Measurements from ENCODE around the gene SLC22A2. TPM values are rescaled to one million over a fixed set of nuclear protein-coding genes. Genes with fewer than 3 reads are reported as not detected.

SLC22A2 gene
- polyA plus RNA-seq, 3 donors: not detected

DNA sequence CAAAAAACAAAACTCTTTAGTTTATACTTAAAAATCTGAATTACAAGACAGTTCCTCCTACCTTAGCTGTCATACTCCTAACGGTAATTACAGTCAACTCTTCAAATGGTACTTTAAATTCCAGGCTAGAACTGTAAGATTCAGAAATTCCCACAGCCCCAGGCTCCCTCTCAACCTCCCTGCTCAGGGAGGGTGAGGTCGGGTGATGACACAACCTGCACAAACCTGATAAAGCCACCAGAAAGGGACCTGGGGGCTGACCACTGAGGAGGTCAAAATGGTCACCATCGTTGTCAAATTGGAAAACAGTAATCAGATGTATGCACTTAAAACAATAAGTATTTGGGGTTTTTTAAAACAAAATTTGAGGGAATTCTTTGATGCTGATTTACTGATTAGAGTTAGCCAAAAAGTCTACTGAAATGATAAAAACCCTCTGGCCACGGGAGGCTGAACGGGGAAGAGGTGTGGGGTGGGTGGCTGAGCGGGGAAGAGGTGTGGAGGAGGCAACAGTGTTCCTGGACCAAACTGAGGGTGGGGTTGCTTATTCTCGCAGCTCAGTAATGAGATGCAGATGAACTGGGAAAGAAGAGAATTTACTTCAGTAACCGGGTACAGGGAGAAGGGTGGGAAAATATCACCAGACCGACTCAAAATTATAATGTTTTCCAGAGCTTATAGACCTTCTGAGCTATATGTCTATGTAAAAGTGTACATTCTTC, 84.7 kb downstream of the SLC22A2 start:
- DNase-seq: no peak
- 88% methylated on average over 3 of the region's 9 CpGs for WGBS (ENCODE audit: insufficient coverage)
- no peaks in the 10 kb centered on the region for H3K36me3 Mint-ChIP-seq
- TF ChIP-seq, protein P1, sequence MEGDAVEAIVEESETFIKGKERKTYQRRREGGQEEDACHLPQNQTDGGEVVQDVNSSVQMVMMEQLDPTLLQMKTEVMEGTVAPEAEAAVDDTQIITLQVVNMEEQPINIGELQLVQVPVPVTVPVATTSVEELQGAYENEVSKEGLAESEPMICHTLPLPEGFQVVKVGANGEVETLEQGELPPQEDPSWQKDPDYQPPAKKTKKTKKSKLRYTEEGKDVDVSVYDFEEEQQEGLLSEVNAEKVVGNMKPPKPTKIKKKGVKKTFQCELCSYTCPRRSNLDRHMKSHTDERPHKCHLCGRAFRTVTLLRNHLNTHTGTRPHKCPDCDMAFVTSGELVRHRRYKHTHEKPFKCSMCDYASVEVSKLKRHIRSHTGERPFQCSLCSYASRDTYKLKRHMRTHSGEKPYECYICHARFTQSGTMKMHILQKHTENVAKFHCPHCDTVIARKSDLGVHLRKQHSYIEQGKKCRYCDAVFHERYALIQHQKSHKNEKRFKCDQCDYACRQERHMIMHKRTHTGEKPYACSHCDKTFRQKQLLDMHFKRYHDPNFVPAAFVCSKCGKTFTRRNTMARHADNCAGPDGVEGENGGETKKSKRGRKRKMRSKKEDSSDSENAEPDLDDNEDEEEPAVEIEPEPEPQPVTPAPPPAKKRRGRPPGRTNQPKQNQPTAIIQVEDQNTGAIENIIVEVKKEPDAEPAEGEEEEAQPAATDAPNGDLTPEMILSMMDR (IDR thresholded peaks at IDR 0.05): no peak
- Histone ChIP-seq H3K4me2 (replicated peaks; ENCODE audit: extremely low read depth, low read length, poor library complexity, severe bottlenecking) (no peak overlapping the region), H3K9me3 (replicated peaks in 1 of 2; ENCODE audit: control insufficient read depth in 1 of 2, insufficient read depth in 1 of 2, low read length in 2 of 2) (no peaks in the 10 kb centered on the region), H3K79me2 (ENCODE audit: insufficient read depth, low read length) (no peaks in the 10 kb centered on the region), H3K9ac (ENCODE audit: insufficient read depth, low read length, poor library complexity, severe bottlenecking) (no peak overlapping the region), H3K36me3 (replicated peaks in 1 of 2; ENCODE audit: control insufficient read depth in 1 of 2, insufficient read depth in 2 of 2, low read length in 2 of 2) (no peaks in the 10 kb centered on the region), H3K27me3 (ENCODE audit: control insufficient read depth in 2 of 2, insufficient read depth in 2 of 2, low read length in 2 of 2) (no peaks in the 10 kb centered on the region), H3K4me1 (ENCODE audit: control insufficient read depth in 1 of 2, insufficient read depth in 2 of 2, low read length in 2 of 2) (no peaks in the 10 kb centered on the region), H4K20me1 (ENCODE audit: insufficient read depth, low read length) (no peaks in the 10 kb centered on the region), H3K4me3 (replicated peaks in 1 of 3; ENCODE audit: low read depth in 2 of 3, low read length in 3 of 3) (no peak overlapping the region), H2AFZ (ENCODE audit: insufficient read depth, low read depth, low read length, poor library complexity, severe bottlenecking) (no peak overlapping the region), H3K27ac (ENCODE audit: low read depth in 1 of 2, low read length in 2 of 2) (no peak overlapping the region)
- H3K9me3 Mint-ChIP-seq: peaks cover 0 to 5% (median 0%) of the 10 kb centered on the region in 7 donors
- peaks cover 0 to 4% (median 2%) of the 10 kb centered on the region in 3 donors for H3K27me3 Mint-ChIP-seq (ENCODE audit: low read depth in 3 of 3)
- no peak overlapping the region for H3K4me3 Mint-ChIP-seq
- intact Hi-C loops (cut with micrococcal nuclease): no loop called here
- H3K27ac Mint-ChIP-seq: no peak overlapping the region
- no peaks in the 10 kb centered on the region for H3K4me1 Mint-ChIP-seq

DNA sequence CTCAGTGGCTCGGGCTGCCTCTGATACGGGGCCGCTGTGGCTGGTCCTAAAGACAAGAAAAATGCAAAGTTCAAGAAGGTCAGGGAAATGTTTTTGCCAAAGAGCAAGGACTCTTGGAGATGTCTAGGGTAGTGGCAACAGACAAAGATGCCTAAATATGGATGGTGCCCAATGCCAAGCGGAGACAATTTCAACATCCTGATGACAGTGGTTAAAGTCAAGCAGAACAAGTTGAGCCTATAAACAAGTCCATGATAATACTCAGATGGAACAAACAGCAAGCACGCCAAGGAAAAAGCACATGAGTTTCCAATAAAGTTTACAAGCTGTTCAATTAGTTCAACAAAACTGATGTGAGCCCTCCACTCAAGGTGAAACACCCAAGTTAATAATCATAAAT, 85.9 kb downstream of the SLC22A2 start:
- WGBS (ENCODE audit: insufficient coverage): 91% methylated on average over 5 of the region's 5 CpGs
- H3K27ac Mint-ChIP-seq: no peak overlapping the region
- peaks cover 0 to 4% (median 2%) of the 10 kb centered on the region in 3 donors for H3K27me3 Mint-ChIP-seq (ENCODE audit: low read depth in 3 of 3)
- H4K20me1 ChIP-seq (ENCODE audit: insufficient read depth, low read length): no peaks in the 10 kb centered on the region
- H3K4me3 Mint-ChIP-seq: no peak overlapping the region
- H2AFZ ChIP-seq (ENCODE audit: insufficient read depth, low read depth, low read length, poor library complexity, severe bottlenecking): no peak overlapping the region
- H3K27ac ChIP-seq (ENCODE audit: low read depth in 1 of 2, low read length in 2 of 2): no peak overlapping the region
- no peak for DNase-seq
- H3K79me2 ChIP-seq (ENCODE audit: insufficient read depth, low read length): no peaks in the 10 kb centered on the region
- H3K9ac ChIP-seq (ENCODE audit: insufficient read depth, low read length, poor library complexity, severe bottlenecking): no peak overlapping the region
- peaks cover 0 to 5% (median 0%) of the 10 kb centered on the region in 7 donors for H3K9me3 Mint-ChIP-seq
- no peak overlapping the region for H3K4me3 ChIP-seq (replicated peaks in 1 of 3; ENCODE audit: low read depth in 2 of 3, low read length in 3 of 3)
- H3K36me3 ChIP-seq (replicated peaks in 1 of 2; ENCODE audit: control insufficient read depth in 1 of 2, insufficient read depth in 2 of 2, low read length in 2 of 2): no peaks in the 10 kb centered on the region
- H3K4me2 ChIP-seq (replicated peaks; ENCODE audit: extremely low read depth, low read length, poor library complexity, severe bottlenecking): no peak overlapping the region
- TF ChIP-seq, protein P1 (IDR thresholded peaks at IDR 0.05): no peak
- no peaks in the 10 kb centered on the region for H3K4me1 ChIP-seq (ENCODE audit: control insufficient read depth in 1 of 2, insufficient read depth in 2 of 2, low read length in 2 of 2)
- H3K4me1 Mint-ChIP-seq: no peaks in the 10 kb centered on the region
- H3K36me3 Mint-ChIP-seq: no peaks in the 10 kb centered on the region
- H3K27me3 ChIP-seq (ENCODE audit: control insufficient read depth in 2 of 2, insufficient read depth in 2 of 2, low read length in 2 of 2): no peaks in the 10 kb centered on the region
- H3K9me3 ChIP-seq (replicated peaks in 1 of 2; ENCODE audit: control insufficient read depth in 1 of 2, insufficient read depth in 1 of 2, low read length in 2 of 2): no peaks in the 10 kb centered on the region
- intact Hi-C loops (cut with micrococcal nuclease): no loop called here
